K562 (cell line): ENCODE results near the gene SERTAD3. TPM values are rescaled to one million over a fixed set of nuclear protein-coding genes. Genes with fewer than 3 reads are reported as not detected.

Experiments used
- ATF7 ChIP-seq: fragments of 450-650 bp; IDR thresholded peaks from 2 replicates; pipeline ENCODE4 v1.7.1; 2014; ENCODE audit warnings: mild to moderate bottlenecking, moderate library complexity
- GATAD2A ChIP-seq: fragments of 450-650 bp; IDR thresholded peaks from 2 replicates; pipeline ENCODE4 v1.6.1; 2017
- RHOXF2B ChIP-seq: fragments of 250-450 bp; sonication (Bioruptor Pico); conservative IDR thresholded peaks from 2 replicates; pipeline ENCODE4 v1.5.1; 2021
- SMARCA4 ChIP-seq: fragments of 450-650 bp; IDR thresholded peaks from 2 replicates; pipeline ENCODE4 v1.6.1; 2016
- SP1 ChIP-seq: sonication (generic); formaldehyde crosslinking; IDR thresholded peaks from 2 replicates; pipeline ENCODE4 v1.8.1; 2022; ENCODE audit warnings: mild to moderate bottlenecking, missing genetic modification reagents
- STAT5A ChIP-seq: IDR thresholded peaks from 2 replicates; pipeline ENCODE4 v1.6.1; 2012; ENCODE audit warnings: low read length, inconsistent platforms, borderline replicate concordance
- ZEB2 ChIP-seq: fragments of 450-650 bp; IDR thresholded peaks from 2 replicates; pipeline ENCODE4 v1.6.1; 2016
- ZFPM2 ChIP-seq: fragments of 250-450 bp; sonication (Bioruptor Pico); IDR thresholded peaks from 2 replicates; pipeline ENCODE4 v1.5.1; 2022; ENCODE audit warnings: mild to moderate bottlenecking
- ZFX ChIP-seq: sonication (generic); formaldehyde crosslinking; IDR thresholded peaks from 2 replicates; pipeline ENCODE4 v1.8.0; 2022; ENCODE audit warnings: mild to moderate bottlenecking, missing genetic modification reagents, moderate library complexity
- ZNF124 ChIP-seq: sonication (generic); formaldehyde crosslinking; IDR thresholded peaks from 2 replicates; pipeline ENCODE4 v1.8.1; 2022; ENCODE audit warnings: missing genetic modification reagents
- ZNF134 ChIP-seq: fragments of 250-450 bp; sonication (Bioruptor Pico); conservative IDR thresholded peaks from 2 replicates; pipeline ENCODE4 v1.4.0; 2020
- ZNF24 ChIP-seq: fragments of 450-650 bp; IDR thresholded peaks from 2 replicates; pipeline ENCODE4 v1.6.1; 2016
- ZNF324 ChIP-seq: fragments of 250-450 bp; sonication (Bioruptor Pico); IDR thresholded peaks from 2 replicates; pipeline ENCODE4 v1.4.0; 2020; ENCODE audit warnings: mild to moderate bottlenecking
- polyA plus RNA-seq, 8 experiments: library from polyadenylated mRNA; depleted of rRNA in 4 of 8; stranded (reverse) in 5 of 8; unstranded in 3 of 8; fragments of >200 nt; fragmentation: Nextera tagmentation in 2 of 8; fragmentation: Illumina TruSeq in 1 of 8; extraction: Ambion mirVana in 2 of 8; extraction: Trizol in 1 of 8; gene quantifications; 2 replicates each; pipeline versions ENCODE4 v1.2.1 to v1.2.3, GENCODE V29; 2011 to 2014; ENCODE audit warnings: inconsistent platforms in 1 of 8, missing spikeins in 1 of 8
- total RNA-seq, 7 experiments: library from RNA; depleted of rRNA in 6 of 7; stranded (reverse); fragments of >200 nt in 6 of 7; fragmentation: Illumina TruSeq in 2 of 7; extraction: Trizol in 2 of 7; gene quantifications; 2 replicates each; pipeline versions ENCODE4 v1.2.1 to v1.2.3, GENCODE V29; 2011 to 2021; ENCODE audit warnings: low replicate concordance in 1 of 7
- TF ChIP-seq, protein P1 (sequence below): fragments of 450-650 bp; formaldehyde crosslinking; IDR thresholded peaks from 2 replicates; pipeline ENCODE4 v1.4.0; 2020; ENCODE audit warnings: mild to moderate bottlenecking, moderate library complexity
- TF ChIP-seq, protein P2 (sequence below): fragments of 450-650 bp; IDR thresholded peaks from 2 replicates; pipeline ENCODE4 v1.6.1; 2016
- TF ChIP-seq, protein P3 (sequence below): fragments of 250-450 bp; sonication (Bioruptor Pico); IDR thresholded peaks from 2 replicates; pipeline ENCODE4 v1.5.0; 2020; ENCODE audit warnings: mild to moderate bottlenecking, borderline replicate concordance
- TF ChIP-seq, protein P4 (sequence below): fragments of 450-650 bp; IDR thresholded peaks from 2 replicates; pipeline ENCODE4 v1.6.1; 2018; ENCODE audit warnings: mild to moderate bottlenecking, low read depth; ENCODE audit not compliant: partially characterized antibody
- TF ChIP-seq, protein P5 (sequence below): fragments of 450-650 bp; IDR thresholded peaks from 2 replicates; pipeline ENCODE4 v1.6.1; 2017; ENCODE audit warnings: antibody characterized with exemption
- TF ChIP-seq, protein P6 (sequence below): fragments of 250-450 bp; sonication (Bioruptor Pico); IDR thresholded peaks from 2 replicates; pipeline ENCODE4 v1.4.0; 2020; ENCODE audit warnings: mild to moderate bottlenecking

SERTAD3 gene
- total and polyA plus RNA-seq, 9 of the 15 experiments (the other 6 are each of a cell fraction or from before 2014, with no cell fraction given) = 5.4 to 28.9 (median 17.5) TPM

DNA sequence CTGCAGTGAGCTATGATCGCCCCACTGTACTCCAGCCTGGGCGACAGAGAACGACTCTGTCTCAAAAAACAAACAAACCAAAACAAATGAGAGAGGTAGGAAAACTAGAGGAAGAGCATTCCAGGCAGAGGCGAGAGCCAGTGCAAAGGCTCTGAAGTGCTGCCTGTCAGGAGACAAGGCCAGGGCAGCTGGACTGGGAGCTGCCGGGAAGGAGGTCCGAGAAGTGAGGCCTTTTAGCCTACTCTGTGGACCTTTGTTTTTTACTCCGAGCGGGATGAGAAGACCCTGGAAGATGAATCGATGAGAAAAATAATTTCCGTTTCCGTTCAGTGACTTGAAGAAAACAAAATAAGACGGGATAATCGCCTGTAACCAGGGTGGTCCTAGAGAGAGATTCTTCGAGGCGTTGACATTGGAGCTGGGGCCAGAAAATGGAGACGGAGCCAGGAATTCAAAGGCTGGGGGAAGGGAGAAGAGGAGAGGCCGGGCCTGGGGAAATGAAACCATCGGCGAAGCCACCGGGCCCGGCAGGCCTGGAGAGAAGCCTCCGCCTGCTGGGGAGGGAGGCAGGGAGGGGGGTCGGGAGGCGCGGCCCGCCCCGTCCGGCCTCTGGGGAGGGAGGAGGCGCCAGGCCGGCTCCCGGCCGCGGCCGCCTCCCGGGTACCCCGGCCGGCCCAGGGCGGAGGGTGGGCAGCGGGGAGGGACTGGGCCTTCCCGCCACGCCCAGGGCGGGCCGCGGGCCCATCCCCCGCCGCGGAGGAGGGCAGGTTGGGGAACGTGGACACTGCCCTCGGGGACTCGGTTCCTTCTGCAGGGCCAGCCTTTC lies 10.5 kb downstream of the SERTAD3 start (continued):
- TF ChIP-seq, protein P1, sequence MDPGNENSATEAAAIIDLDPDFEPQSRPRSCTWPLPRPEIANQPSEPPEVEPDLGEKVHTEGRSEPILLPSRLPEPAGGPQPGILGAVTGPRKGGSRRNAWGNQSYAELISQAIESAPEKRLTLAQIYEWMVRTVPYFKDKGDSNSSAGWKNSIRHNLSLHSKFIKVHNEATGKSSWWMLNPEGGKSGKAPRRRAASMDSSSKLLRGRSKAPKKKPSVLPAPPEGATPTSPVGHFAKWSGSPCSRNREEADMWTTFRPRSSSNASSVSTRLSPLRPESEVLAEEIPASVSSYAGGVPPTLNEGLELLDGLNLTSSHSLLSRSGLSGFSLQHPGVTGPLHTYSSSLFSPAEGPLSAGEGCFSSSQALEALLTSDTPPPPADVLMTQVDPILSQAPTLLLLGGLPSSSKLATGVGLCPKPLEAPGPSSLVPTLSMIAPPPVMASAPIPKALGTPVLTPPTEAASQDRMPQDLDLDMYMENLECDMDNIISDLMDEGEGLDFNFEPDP (CRISPR knock-in tag) = no peak
- TF ChIP-seq ZNF24 (no peak), GATAD2A (peak; percentile 83; the same call in 1 of the 2 replicates), ZNF134 (no peak), ATF7 (no peak; the same call in 1 of the 2 replicates), ZFPM2 (CRISPR knock-in tag) (no peak), STAT5A (no peak), ZNF324 (CRISPR knock-in tag) (no peak), ZNF124 (CRISPR knock-in tag) (no peak), SP1 (CRISPR knock-in tag) (peak; percentile 53; the same call in 1 of the 2 replicates), RHOXF2B (CRISPR knock-in tag) (no peak), ZFX (peak; percentile 96), SMARCA4 (no peak), ZEB2 (no peak)
- TF ChIP-seq, protein P2, sequence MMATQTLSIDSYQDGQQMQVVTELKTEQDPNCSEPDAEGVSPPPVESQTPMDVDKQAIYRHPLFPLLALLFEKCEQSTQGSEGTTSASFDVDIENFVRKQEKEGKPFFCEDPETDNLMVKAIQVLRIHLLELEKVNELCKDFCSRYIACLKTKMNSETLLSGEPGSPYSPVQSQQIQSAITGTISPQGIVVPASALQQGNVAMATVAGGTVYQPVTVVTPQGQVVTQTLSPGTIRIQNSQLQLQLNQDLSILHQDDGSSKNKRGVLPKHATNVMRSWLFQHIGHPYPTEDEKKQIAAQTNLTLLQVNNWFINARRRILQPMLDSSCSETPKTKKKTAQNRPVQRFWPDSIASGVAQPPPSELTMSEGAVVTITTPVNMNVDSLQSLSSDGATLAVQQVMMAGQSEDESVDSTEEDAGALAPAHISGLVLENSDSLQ = peak; percentile 49
- TF ChIP-seq, protein P3, sequence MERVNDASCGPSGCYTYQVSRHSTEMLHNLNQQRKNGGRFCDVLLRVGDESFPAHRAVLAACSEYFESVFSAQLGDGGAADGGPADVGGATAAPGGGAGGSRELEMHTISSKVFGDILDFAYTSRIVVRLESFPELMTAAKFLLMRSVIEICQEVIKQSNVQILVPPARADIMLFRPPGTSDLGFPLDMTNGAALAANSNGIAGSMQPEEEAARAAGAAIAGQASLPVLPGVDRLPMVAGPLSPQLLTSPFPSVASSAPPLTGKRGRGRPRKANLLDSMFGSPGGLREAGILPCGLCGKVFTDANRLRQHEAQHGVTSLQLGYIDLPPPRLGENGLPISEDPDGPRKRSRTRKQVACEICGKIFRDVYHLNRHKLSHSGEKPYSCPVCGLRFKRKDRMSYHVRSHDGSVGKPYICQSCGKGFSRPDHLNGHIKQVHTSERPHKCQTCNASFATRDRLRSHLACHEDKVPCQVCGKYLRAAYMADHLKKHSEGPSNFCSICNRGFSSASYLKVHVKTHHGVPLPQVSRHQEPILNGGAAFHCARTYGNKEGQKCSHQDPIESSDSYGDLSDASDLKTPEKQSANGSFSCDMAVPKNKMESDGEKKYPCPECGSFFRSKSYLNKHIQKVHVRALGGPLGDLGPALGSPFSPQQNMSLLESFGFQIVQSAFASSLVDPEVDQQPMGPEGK (CRISPR knock-in tag) = no peak
- TF ChIP-seq, protein P4, sequence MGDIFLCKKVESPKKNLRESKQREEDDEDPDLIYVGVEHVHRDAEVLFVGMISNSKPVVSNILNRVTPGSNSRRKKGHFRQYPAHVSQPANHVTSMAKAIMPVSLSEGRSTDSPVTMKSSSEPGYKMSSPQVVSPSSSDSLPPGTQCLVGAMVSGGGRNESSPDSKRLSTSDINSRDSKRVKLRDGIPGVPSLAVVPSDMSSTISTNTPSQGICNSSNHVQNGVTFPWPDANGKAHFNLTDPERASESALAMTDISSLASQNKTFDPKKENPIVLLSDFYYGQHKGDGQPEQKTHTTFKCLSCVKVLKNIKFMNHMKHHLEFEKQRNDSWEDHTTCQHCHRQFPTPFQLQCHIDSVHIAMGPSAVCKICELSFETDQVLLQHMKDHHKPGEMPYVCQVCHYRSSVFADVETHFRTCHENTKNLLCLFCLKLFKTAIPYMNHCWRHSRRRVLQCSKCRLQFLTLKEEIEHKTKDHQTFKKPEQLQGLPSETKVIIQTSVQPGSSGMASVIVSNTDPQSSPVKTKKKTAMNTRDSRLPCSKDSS = no peak
- TF ChIP-seq, protein P5, sequence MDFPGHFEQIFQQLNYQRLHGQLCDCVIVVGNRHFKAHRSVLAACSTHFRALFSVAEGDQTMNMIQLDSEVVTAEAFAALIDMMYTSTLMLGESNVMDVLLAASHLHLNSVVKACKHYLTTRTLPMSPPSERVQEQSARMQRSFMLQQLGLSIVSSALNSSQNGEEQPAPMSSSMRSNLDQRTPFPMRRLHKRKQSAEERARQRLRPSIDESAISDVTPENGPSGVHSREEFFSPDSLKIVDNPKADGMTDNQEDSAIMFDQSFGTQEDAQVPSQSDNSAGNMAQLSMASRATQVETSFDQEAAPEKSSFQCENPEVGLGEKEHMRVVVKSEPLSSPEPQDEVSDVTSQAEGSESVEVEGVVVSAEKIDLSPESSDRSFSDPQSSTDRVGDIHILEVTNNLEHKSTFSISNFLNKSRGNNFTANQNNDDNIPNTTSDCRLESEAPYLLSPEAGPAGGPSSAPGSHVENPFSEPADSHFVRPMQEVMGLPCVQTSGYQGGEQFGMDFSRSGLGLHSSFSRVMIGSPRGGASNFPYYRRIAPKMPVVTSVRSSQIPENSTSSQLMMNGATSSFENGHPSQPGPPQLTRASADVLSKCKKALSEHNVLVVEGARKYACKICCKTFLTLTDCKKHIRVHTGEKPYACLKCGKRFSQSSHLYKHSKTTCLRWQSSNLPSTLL = no peak
- TF ChIP-seq, protein P6, sequence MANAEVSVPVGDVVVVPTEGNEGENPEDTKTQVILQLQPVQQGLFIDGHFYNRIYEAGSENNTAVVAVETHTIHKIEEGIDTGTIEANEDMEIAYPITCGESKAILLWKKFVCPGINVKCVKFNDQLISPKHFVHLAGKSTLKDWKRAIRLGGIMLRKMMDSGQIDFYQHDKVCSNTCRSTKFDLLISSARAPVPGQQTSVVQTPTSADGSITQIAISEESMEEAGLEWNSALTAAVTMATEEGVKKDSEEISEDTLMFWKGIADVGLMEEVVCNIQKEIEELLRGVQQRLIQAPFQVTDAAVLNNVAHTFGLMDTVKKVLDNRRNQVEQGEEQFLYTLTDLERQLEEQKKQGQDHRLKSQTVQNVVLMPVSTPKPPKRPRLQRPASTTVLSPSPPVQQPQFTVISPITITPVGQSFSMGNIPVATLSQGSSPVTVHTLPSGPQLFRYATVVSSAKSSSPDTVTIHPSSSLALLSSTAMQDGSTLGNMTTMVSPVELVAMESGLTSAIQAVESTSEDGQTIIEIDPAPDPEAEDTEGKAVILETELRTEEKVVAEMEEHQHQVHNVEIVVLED = 0 out of 2 replicates have a peak, but pooled peaks have one; percentile 5
